ENCODE measurements around the gene SCAI.
"Not testable (repeated sequence)": the region's sequence is repeated elsewhere in the genome, so short reads cannot be mapped to it uniquely, and the experiment has no call there.

DNA sequence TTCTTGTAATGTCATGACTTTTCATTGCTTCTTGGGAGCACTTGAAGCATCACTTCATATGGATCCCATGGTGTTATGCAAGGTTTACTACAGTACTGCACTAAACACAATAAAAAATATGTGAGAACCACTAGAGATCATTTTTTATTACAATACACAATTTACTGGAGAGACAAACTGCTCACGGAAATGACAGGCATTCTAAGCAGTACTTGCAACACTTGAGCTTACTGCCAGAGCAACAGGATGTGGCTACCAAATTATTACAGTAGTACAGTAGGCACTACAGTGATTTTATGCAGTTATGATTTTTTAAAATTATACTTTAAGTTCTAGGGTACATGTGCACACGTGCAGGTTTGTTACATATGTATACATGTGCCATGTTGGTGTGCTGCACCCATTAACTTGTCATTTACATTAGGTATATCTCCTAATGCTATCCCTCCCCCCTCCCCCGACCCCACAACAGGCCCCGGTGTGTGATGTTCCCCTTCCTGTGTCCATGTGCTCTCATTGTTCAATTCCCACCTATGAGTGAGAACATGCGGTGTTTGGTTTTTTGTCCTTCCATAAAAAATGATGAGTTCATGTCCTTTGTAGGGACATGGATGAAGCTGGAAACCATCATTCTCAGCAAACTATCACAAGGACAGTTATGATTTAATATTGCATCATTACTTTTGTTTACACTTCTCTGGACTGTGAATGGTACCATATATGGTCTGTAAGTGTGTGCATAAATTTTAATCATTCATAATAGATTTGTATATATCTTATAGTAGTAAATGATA is 177.4 kb downstream of the SCAI start:
- TF ChIP-seq EP300 (IDR thresholded peaks at IDR 0.05); GATA3 (IDR thresholded peaks at IDR 0.05; ENCODE audit: borderline replicate concordance); MAZ (IDR thresholded peaks at IDR 0.05; ENCODE audit: borderline replicate concordance, low read depth, low read length); POLR2A (IDR thresholded peaks at IDR 0.05; ENCODE audit: low read length): not testable (repeated sequence)
- TF ChIP-seq, protein P1, sequence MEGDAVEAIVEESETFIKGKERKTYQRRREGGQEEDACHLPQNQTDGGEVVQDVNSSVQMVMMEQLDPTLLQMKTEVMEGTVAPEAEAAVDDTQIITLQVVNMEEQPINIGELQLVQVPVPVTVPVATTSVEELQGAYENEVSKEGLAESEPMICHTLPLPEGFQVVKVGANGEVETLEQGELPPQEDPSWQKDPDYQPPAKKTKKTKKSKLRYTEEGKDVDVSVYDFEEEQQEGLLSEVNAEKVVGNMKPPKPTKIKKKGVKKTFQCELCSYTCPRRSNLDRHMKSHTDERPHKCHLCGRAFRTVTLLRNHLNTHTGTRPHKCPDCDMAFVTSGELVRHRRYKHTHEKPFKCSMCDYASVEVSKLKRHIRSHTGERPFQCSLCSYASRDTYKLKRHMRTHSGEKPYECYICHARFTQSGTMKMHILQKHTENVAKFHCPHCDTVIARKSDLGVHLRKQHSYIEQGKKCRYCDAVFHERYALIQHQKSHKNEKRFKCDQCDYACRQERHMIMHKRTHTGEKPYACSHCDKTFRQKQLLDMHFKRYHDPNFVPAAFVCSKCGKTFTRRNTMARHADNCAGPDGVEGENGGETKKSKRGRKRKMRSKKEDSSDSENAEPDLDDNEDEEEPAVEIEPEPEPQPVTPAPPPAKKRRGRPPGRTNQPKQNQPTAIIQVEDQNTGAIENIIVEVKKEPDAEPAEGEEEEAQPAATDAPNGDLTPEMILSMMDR (IDR thresholded peaks at IDR 0.05): not testable (repeated sequence)
